Stimulated activated CD8-positive, alpha-beta memory T cell treated with anti-CD3 and anti-CD28 coated beads, Interleukin-7, amount 100 ng/mL, for 1 hour (primary cell): Measurements from ENCODE around the gene DAGLA.

Source experiments
- DNase-seq, 2 donors: peaks; one replicate each; pipeline ENCODE4 v3.0.0-alpha.2; 2020; ENCODE audit warnings: low read depth in 2 of 2

Gene DAGLA

DNA sequence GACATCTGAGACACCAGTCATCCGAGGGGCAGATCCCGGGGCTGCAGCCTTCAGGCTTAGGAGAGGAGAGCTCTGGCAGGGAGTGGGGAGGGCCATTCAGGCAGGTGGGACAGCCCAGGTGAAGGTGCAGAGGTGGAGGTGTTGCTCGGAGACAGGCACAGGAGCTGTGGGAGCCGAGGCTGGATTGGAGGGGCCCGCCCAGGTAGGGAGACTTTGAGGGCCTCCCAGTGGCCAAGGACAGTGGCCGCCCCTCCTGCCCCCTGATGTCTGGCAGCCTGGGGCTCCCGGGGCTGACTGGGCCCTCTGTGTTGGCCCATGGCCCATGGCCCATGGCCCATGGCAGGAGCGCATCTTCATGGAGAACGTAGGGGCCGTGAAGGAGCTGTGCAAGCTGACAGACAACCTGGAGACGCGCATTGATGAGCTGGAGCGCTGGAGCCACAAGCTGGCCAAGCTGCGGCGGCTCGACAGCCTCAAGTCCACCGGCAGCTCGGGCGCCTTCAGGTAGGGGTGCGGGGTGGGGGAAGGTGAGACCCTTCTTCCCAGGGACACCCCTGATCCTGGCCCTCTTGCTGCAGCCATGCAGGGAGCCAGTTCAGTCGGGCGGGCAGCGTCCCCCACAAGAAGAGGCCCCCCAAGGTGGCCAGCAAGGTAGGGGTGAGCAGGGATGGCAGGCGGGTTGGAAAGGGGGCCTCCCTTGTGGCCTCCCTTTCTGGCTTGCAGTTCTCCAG is 98.9 kb downstream of the DAGLA start:
- DNase-seq = no peak

DNA sequence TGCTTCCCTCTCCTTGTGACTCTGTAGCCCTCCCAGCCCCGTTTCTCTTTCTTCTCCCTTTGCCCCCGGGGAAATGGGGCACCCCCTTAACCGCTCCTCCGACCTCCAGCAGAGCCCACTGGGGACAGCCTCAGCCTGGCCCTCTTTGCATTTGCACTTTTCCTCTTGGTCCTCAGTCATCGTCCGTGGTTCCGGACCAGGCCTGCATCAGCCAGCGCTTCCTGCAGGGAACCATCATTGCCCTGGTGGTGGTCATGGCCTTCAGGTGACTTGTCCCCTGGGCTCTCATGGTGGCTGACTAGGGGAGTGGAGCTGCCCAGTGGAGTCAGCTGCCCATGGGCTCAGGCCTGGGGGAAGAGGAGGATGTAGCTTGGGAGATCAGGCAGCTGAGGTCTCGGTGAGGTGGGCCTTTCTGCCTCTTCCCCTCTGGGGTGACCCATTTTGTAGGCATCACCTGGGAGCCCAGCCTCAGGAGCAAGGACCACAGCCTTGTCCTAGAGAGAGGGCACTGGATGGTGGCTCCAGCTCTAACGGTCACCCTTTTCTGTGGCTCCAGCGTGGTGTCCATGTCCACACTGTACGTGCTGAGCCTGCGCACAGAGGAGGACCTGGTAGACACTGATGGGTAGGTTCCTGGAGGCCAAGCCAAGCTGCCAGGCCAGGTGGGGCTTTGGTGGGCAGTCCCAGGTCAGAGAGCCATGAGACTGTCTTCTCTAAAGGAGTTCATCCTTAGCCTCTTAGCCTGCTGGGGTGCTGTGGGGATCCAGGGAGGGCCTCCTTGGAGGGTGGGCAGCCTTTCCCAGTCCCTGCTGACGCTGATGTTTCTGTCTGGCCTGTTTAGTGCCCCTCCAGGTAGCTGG is 99.7 kb downstream of the DAGLA start:
- DNase-seq = no peak

- DNase-seq = no peak
These were observed 100.5 kb downstream of the DAGLA start for GRCh38 chr11:61780581-61781162.

GRCh38 chr11:61781585-61781984 is 101.4 kb downstream of the DAGLA start:
- no peak for DNase-seq

DNA sequence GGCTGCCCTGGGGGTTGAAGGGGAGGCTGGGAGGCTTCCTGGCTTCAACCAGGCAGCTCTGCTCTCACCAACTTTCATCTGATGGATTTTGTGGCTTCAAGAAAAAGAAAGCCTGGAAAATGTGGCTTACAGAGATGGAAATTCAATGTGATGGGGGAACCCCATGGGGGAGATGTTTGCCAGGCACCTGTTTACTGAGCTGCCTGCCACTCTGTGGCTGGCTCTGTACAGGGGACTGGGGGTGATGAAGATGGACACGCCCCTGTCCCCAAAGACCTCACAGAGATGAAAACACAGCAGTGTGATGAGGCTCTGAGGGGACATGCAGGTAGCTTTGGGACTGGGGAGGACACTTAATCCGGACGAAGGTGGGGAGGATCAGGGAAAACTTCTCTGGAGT is 102.1 kb downstream of the DAGLA start:
- no peak for DNase-seq

GRCh38 chr11:61782841-61783240 is 102.7 kb downstream of the DAGLA start:
- no peak for DNase-seq

DNA sequence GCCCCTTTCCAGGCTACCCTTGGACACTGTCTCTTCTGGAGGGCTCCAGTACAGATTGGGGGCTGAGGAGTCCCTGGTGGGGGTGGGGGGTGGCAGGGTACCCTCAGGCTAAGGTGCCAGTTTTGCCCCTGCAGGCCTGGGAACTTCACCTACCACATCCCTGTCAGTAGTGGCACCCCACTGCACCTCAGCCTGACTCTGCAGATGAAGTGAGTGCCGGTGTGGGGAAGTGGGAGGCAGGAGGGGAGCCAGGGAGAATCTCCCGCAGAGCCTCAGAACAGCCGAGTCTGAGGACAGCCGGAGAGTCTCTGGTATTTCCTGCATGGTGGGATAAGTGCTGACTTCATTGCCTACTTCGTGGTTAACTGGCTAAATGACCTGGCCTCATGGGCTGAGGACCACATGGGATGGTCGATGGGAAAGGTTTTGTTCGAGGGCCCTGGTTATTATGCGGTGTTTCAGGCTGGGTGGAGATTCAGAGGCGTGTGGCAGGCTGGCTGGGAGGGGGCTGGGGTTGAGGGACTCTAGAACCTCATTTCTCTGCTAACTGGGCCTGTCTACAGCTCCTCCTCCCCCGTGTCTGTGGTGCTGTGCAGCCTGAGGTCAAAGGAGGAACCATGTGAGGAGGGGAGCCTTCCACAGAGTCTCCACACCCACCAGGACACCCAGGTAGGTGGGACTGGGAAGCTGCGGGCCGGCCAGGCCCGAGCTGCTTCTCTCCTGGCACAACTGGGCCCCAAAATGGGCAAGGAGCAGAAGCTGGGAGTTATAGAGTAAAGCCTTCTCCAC is 103.7 kb downstream of the DAGLA start:
- no peak for DNase-seq

GRCh38 chr11:61784506-61784805 is 104.3 kb downstream of the DAGLA start:
- no peak for DNase-seq

DNA sequence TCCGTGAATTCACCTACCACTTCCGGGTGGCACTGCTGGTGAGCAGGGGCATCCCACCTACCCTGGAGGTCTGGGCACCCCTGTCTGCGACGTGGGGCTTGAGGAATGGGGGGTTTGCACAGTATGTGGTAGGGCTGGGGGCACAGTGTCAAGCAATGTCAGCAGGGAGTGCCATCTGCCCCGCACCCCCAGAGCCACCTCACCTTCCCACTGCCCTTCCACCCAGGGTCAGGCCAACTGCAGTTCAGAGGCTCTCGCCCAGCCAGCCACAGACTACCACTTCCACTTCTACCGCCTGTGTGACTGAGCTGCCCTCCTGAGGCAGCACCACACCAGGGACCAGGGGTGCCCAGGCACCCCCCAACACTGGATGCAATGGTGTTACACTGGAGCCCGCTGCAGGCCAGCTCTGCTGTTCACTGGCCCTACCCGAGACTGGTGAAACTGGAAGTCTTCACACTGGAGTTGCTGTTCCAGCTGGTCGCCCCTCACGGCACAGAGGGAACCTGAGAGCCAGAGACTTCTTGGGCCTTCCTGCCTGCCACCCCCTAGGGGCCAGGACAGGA is 105.7 kb downstream of the DAGLA start:
- no peak for DNase-seq

GRCh38 chr11:61787928-61788491 is 107.8 kb downstream of the DAGLA start:
- no peak for DNase-seq

- DNase-seq = no peak
These were observed 111.6 kb downstream of the DAGLA start for GRCh38 chr11:61791737-61792309.

DNA sequence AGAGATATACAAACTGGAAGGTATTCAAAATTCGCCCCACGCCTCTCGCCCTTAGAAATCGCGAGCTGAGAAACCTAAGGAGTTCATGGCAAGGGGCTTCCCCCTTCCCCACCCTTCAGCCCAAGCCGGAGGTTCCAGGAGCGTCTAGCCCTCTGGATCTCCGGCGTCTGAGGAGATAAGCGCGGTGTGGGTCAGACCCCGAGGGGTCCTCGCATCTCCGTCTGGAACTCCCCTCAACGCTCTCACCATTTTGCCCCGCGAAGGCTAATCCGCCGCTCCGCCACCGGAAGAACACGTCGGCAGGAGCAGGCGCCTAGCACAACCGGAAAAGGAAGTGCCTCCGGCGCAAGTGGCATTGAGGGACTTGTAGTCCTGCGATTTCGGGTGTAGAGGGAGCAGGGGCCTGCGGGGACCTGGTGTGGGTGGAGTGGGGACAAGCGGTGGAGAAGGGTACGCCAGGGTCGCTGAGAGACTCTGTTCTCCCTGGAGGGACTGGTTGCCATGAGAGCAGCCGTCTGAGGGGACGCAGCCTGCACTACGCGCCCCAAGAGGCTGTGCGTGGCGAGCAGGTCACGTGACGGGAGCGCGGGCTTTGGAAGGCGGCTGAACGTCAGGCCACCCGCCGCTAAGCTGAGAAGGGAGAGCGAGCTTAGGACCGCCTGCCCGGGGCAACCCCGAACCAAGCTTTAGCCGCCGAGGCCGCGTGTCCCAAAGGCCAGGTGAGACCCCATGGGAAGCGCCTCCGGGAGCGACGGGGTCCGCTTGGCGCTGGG is 112.3 kb downstream of the DAGLA start, which contains the start of the genes FEN1 and TMEM258:
Gene FEN1, plus strand, starts transcription at position 602 of the 773 bp plus-strand sequence. CDS start 2,451 bp downstream, outside the sequence.
Gene TMEM258, minus strand, starts transcription at position 290 of the 773 bp plus-strand sequence. Its CDS starts 41 bp downstream, at position 249.
- DNase-seq = peak; percentile 69 to 72

GRCh38 chr11:61793083-61793828 is 113.1 kb downstream of the DAGLA start:
- DNase-seq = no peak

- DNase-seq = no peak
These were observed 113.6 kb downstream of the DAGLA start for GRCh38 chr11:61793829-61794204.

DNA sequence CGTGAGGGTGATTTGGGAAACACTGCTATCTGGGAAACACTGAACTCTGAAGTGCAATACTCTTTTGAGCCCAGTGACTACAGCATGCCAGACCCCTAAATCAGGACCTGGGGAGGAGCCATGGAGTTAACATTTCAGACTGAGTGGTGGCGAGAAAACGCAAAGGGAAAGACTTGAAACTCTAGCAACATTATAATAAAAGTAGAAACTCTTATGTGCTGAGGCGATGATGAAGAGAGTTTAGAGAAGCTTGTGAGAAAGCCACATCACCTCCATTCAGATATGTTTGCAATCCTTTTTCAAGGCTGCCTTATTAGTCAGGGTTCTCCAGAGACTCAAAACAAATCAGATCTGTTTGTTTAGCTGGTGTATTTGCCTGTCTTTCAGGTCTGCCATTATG is 114.4 kb downstream of the DAGLA start:
- no peak for DNase-seq

DNA sequence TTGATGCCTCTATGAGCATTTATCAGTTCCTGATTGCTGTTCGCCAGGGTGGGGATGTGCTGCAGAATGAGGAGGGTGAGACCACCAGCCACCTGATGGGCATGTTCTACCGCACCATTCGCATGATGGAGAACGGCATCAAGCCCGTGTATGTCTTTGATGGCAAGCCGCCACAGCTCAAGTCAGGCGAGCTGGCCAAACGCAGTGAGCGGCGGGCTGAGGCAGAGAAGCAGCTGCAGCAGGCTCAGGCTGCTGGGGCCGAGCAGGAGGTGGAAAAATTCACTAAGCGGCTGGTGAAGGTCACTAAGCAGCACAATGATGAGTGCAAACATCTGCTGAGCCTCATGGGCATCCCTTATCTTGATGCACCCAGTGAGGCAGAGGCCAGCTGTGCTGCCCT is 115.3 kb downstream of the DAGLA start:
- no peak for DNase-seq

GRCh38 chr11:61795876-61796526 is 115.8 kb downstream of the DAGLA start:
- DNase-seq = no peak
